ENCODE results near the gene KIAA1671.

DNA sequence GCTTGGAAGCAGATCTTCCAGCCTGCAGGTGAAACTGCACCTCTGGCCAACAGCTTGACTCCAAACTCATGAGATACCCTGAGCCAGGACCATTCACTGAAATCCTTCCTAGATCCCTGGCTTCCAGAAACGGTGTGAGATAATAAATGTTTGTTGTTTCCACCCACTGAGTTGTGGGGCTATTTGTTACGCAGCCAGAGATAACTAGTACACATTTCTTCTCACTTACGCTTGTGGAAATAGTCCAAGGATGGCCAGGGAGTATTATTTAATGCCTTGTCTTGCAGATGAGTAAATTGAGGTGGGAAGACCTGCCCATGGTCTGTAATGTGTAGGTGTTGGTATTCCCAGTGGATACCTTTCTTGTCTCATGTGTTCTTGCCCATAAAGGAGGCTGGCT, 171.2 kb downstream of the KIAA1671 start:
- TF ChIP-seq HHEX (CRISPR knock-in tag; IDR thresholded peaks at IDR 0.05), result no peak
- no peak for TF ChIP-seq CHD4 (IDR thresholded peaks at IDR 0.05; ENCODE audit: borderline replicate concordance, low read length)
- TF ChIP-seq ZNF331 (CRISPR knock-in tag; IDR thresholded peaks at IDR 0.05), result no peak
- TF ChIP-seq, protein P1, sequence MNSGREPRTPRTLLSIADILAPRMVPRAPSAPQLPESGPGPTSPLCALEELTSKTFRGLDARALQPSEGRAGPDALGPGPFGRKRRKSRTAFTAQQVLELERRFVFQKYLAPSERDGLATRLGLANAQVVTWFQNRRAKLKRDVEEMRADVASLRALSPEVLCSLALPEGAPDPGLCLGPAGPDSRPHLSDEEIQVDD (CRISPR knock-in tag; IDR thresholded peaks at IDR 0.05; ENCODE audit: borderline replicate concordance), result no peak
- no peak for TF ChIP-seq ZNF292 (CRISPR knock-in tag; IDR thresholded peaks at IDR 0.05; ENCODE audit: borderline replicate concordance, low read depth)
- no peak for TF ChIP-seq KAT7 (CRISPR knock-in tag; IDR thresholded peaks at IDR 0.05; ENCODE audit: borderline replicate concordance)
- TF ChIP-seq, protein P2, sequence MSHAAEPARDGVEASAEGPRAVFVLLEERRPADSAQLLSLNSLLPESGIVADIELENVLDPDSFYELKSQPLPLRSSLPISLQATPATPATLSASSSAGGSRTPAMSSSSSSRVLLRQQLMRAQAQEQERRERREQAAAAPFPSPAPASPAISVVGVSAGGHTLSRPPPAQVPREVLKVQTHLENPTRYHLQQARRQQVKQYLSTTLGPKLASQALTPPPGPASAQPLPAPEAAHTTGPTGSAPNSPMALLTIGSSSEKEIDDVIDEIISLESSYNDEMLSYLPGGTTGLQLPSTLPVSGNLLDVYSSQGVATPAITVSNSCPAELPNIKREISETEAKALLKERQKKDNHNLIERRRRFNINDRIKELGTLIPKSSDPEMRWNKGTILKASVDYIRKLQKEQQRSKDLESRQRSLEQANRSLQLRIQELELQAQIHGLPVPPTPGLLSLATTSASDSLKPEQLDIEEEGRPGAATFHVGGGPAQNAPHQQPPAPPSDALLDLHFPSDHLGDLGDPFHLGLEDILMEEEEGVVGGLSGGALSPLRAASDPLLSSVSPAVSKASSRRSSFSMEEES (CRISPR knock-in tag; IDR thresholded peaks at IDR 0.05), result no peak
- TF ChIP-seq, protein P3, sequence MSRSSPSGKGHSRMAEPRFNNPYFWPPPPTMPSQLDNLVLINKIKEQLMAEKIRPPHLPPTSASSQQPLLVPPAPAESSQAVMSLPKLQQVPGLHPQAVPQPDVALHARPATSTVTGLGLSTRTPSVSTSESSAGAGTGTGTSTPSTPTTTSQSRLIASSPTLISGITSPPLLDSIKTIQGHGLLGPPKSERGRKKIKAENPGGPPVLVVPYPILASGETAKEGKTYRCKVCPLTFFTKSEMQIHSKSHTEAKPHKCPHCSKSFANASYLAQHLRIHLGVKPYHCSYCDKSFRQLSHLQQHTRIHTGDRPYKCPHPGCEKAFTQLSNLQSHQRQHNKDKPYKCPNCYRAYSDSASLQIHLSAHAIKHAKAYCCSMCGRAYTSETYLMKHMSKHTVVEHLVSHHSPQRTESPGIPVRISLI (CRISPR knock-in tag; IDR thresholded peaks at IDR 0.05; ENCODE audit: borderline replicate concordance), result no peak
- TF ChIP-seq, protein P4, sequence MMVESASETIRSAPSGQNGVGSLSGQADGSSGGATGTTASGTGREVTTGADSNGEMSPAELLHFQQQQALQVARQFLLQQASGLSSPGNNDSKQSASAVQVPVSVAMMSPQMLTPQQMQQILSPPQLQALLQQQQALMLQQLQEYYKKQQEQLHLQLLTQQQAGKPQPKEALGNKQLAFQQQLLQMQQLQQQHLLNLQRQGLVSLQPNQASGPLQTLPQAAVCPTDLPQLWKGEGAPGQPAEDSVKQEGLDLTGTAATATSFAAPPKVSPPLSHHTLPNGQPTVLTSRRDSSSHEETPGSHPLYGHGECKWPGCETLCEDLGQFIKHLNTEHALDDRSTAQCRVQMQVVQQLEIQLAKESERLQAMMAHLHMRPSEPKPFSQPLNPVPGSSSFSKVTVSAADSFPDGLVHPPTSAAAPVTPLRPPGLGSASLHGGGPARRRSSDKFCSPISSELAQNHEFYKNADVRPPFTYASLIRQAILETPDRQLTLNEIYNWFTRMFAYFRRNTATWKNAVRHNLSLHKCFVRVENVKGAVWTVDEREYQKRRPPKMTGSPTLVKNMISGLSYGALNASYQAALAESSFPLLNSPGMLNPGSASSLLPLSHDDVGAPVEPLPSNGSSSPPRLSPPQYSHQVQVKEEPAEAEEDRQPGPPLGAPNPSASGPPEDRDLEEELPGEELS (CRISPR knock-in tag; IDR thresholded peaks at IDR 0.05), result no peak
